Measurements from ENCODE around the gene ZNF324. TPM values are rescaled to one million over a fixed set of nuclear protein-coding genes. Genes with fewer than 3 reads are reported as not detected.

The ZNF324 gene
- total and polyA plus RNA-seq, 2 of the 4 experiments (the other 2 are of a cell fraction): 6.0 to 6.6 TPM

GRCh38 chr19:58479303-58479702 is 12.4 kb downstream of the ZNF324 start:
- Histone ChIP-seq H3K18ac (ENCODE audit: low read depth, low read length) (no peak overlapping the region), H2BK15ac (ENCODE audit: low read depth, low read length) (no peak overlapping the region), H3K4ac (ENCODE audit: low read depth, low read length) (no peak overlapping the region), H3K36me3 (ENCODE audit: control insufficient read depth, insufficient read depth, low read length) (peaks cover 11% of the 10 kb centered on the region), H3K4me1 (ENCODE audit: control insufficient read depth, insufficient read depth, low read length) (peaks cover 16% of the 10 kb centered on the region), H2AFZ (replicated peaks; ENCODE audit: low read length, poor library complexity) (no peak overlapping the region), H3K27ac (ENCODE audit: insufficient read depth, low read length) (no peak overlapping the region), H3K56ac (ENCODE audit: extremely low read depth, insufficient read depth, low read length) (no peak overlapping the region), H3K9me3 (ENCODE audit: control insufficient read depth, insufficient read depth, low read length) (no peaks in the 10 kb centered on the region), H3K23ac (ENCODE audit: low read depth, low read length) (no peak overlapping the region), H2BK20ac (ENCODE audit: low read depth, low read length) (no peak overlapping the region), H4K5ac (ENCODE audit: low read depth, low read length) (no peak overlapping the region), H3K4me2 (ENCODE audit: low read depth, low read length) (no peak overlapping the region), H4K20me1 (ENCODE audit: insufficient read depth, low read length) (peaks cover 8% of the 10 kb centered on the region; the same call in 1 of the 2 replicates), H3K4me3 (ENCODE audit: insufficient read depth, low read depth, low read length) (no peak overlapping the region), H2BK120ac (ENCODE audit: low read depth, low read length) (no peak overlapping the region), H3K27me3 (ENCODE audit: control insufficient read depth, insufficient read depth, low read length) (no peaks in the 10 kb centered on the region), H3K9ac (ENCODE audit: low read depth, low read length) (no peak overlapping the region), H3K14ac (replicated peaks; ENCODE audit: low read depth, low read length) (no peak overlapping the region), H4K8ac (ENCODE audit: low read depth in 2 of 2, low read length in 2 of 2) (no peak overlapping the region), H3K79me1 (ENCODE audit: low read depth in 1 of 2, low read length in 2 of 2) (peaks cover 6 to 25% of the 10 kb centered on the region in 2 experiments; a peak in 2 of 4 replicates), H2BK5ac (ENCODE audit: low read depth, low read length, poor library complexity, severe bottlenecking) (no peak overlapping the region), H2AK9ac (replicated peaks; ENCODE audit: low read depth, low read length, poor library complexity) (peak overlapping the region; percentile 24), H3K9me1 (ENCODE audit: insufficient read depth, low read length) (peaks cover 19% of the 10 kb centered on the region), H2AK5ac (ENCODE audit: low read depth, low read length) (no peak overlapping the region), H4K91ac (ENCODE audit: insufficient read depth, low read depth, low read length) (no peak overlapping the region)
- in situ Hi-C loops (cut with MboI; ENCODE audit: low sequenced_read_pairs) (no loop called here), dilution Hi-C loops (cut with HindIII; ENCODE audit: low sequenced_read_pairs, unreplicated experiment) (no loop called here), intact Hi-C loops (cut with micrococcal nuclease) (no loop called here)
- ChIA-PET POLR2A (ENCODE audit: unreplicated experiment) (no interaction called here), CTCF (no interaction called here)
- no TSS peak for BruUV-seq (replicated peaks)
- no peak for ATAC-seq (ENCODE audit: low read depth)
- TF ChIP-seq MAFK (IDR thresholded peaks at IDR 0.05; ENCODE audit: low read depth, low read length): no peak
- no peak for TF ChIP-seq RFX5 (IDR thresholded peaks at IDR 0.05; ENCODE audit: low read depth, low read length)
- no peak for TF ChIP-seq FOS (IDR thresholded peaks at IDR 0.05; ENCODE audit: low read depth, low read length)
- no peak for TF ChIP-seq MXI1 (IDR thresholded peaks at IDR 0.05; ENCODE audit: borderline replicate concordance, low read depth, low read length)
- TF ChIP-seq CEBPB (IDR thresholded peaks at IDR 0.05; ENCODE audit: low read depth, low read length): no peak
- TF ChIP-seq CTCF (conservative IDR thresholded peaks at IDR 0.05; ENCODE audit: low read depth, low read length): no peak
- TF ChIP-seq POLR2A (IDR thresholded peaks at IDR 0.05; ENCODE audit: low read depth, low read length): no peak
- no peak for TF ChIP-seq CHD1 (IDR thresholded peaks at IDR 0.05; ENCODE audit: low read depth, low read length)
- TF ChIP-seq RAD21 (IDR thresholded peaks at IDR 0.05; ENCODE audit: low read length): no peak
- no peak for TF ChIP-seq NFE2L2 (IDR thresholded peaks at IDR 0.05; ENCODE audit: low read depth, low read length)
- no peak for TF ChIP-seq USF2 (IDR thresholded peaks at IDR 0.05; ENCODE audit: low read depth, low read length)
- no peak for TF ChIP-seq RCOR1 (IDR thresholded peaks at IDR 0.05; ENCODE audit: insufficient replicate concordance, low read length)
- TF ChIP-seq MAZ (IDR thresholded peaks at IDR 0.05; ENCODE audit: borderline replicate concordance, low read depth, low read length): no peak
- no peak for TF ChIP-seq ELK1 (IDR thresholded peaks at IDR 0.05; ENCODE audit: borderline replicate concordance, low read depth, low read length)
- TF ChIP-seq BHLHE40 (IDR thresholded peaks at IDR 0.05; ENCODE audit: low read depth, low read length): no peak
- DNase-seq: no peak
- WGBS, 2 experiments (ENCODE audit: extremely low coverage in 2 of 2, insufficient read length in 1 of 2): no CpG with 5 or more reads among the region's 7 CpGs
